OCI-LY3 (cell line): ENCODE results near the gene KDM1B.

ENCODE experiments used
- EZH2phosphoT487 ChIP-seq: fragments of 200-600 bp; shearing (Covaris generic); IDR thresholded peaks from 2 replicates; pipeline ENCODE4 v1.6.1; 2018; ENCODE audit warnings: antibody characterized with exemption, mixed run types, low read depth
- TF ChIP-seq, protein P1 (sequence below): fragments of 200-600, 300-600 bp; sonication (generic); IDR thresholded peaks from 2 replicates; pipeline ENCODE4 v1.5.1; 2014; ENCODE audit warnings: antibody characterized with exemption, low read length, low read depth

DNA sequence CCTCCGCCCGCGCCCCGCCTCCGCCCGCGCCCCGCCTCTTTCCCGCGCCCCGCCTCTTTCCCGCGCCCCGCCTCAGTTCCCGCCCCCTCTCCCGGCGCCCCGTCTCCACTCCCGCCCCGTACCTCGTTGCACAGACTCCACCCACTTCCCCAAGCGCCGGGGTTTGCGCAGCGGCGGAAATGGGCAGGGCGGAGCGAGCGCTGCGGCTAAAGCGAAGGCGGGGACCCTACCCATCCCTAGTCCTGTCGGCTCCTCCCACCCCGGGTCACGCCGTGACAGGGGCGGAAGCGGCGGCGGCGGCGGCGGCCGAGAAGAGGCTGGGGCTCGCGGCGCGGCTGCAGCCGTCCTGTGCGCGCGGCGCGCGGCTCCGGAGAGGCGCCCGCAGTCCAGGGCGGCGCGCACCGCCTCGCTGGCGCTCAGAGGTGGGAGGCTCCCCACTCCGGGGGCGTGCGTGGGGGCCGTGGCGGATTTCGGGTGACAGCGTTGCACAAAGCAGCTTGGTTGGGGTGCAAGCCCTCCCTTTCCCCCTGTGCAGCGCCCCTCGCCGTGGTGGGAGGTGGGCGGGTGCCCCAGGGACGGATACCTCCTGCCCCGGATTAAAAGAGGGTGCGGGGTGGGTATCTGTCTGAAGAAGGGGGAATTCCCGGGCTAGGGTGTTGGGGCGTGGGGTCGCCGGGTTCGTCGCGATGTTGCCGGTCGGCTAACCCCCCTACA, at the start of gene KDM1B:
- TF ChIP-seq, protein P1, sequence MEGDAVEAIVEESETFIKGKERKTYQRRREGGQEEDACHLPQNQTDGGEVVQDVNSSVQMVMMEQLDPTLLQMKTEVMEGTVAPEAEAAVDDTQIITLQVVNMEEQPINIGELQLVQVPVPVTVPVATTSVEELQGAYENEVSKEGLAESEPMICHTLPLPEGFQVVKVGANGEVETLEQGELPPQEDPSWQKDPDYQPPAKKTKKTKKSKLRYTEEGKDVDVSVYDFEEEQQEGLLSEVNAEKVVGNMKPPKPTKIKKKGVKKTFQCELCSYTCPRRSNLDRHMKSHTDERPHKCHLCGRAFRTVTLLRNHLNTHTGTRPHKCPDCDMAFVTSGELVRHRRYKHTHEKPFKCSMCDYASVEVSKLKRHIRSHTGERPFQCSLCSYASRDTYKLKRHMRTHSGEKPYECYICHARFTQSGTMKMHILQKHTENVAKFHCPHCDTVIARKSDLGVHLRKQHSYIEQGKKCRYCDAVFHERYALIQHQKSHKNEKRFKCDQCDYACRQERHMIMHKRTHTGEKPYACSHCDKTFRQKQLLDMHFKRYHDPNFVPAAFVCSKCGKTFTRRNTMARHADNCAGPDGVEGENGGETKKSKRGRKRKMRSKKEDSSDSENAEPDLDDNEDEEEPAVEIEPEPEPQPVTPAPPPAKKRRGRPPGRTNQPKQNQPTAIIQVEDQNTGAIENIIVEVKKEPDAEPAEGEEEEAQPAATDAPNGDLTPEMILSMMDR = no peak
- TF ChIP-seq EZH2phosphoT487 = no peak
